Peyer's patch (tissue), 4 donors: ENCODE data around the gene SLC4A11.

Source experiments
- CTCF ChIP-seq, 6 experiments: fragments of 450-650 bp in 4 of 6; fragments of 200-600 bp in 2 of 6; sonication (generic) in 1 of 6; IDR thresholded peaks; one replicate each; pipeline ENCODE4 v1.5.1; 2017 to 2019; ENCODE audit warnings: antibody characterized with exemption in 6 of 6, mild to moderate bottlenecking in 3 of 6, moderate library complexity in 1 of 6
- POLR2A ChIP-seq, 2 donors: fragments of 450-650 bp; IDR thresholded peaks; one replicate each; pipeline ENCODE4 v1.5.1; 2017; ENCODE audit warnings: antibody characterized with exemption in 2 of 2, mild to moderate bottlenecking in 2 of 2, moderate library complexity in 2 of 2

- TF ChIP-seq POLR2A (IDR thresholded peaks at IDR 0.05) (no peak), CTCF (IDR thresholded peaks at IDR 0.05) (no peak)
Observed at GRCh38 chr20:3255728-3256127, 16.7 kb upstream of the SLC4A11 start.
